HL-60 (cell line): ENCODE data around the gene OR2W1.

Source experiments
- POLR2AphosphoS5 ChIP-seq: IDR thresholded peaks from 2 replicates; pipeline ENCODE4 v1.6.1; 2012; ENCODE audit warnings: low read depth
- TF ChIP-seq, protein P1 (sequence below): IDR thresholded peaks from one replicate; pipeline ENCODE4 v1.5.1; 2011; ENCODE audit warnings: low read length, control low read depth, inconsistent platforms; ENCODE audit not compliant: insufficient read depth

- TF ChIP-seq, protein P1, sequence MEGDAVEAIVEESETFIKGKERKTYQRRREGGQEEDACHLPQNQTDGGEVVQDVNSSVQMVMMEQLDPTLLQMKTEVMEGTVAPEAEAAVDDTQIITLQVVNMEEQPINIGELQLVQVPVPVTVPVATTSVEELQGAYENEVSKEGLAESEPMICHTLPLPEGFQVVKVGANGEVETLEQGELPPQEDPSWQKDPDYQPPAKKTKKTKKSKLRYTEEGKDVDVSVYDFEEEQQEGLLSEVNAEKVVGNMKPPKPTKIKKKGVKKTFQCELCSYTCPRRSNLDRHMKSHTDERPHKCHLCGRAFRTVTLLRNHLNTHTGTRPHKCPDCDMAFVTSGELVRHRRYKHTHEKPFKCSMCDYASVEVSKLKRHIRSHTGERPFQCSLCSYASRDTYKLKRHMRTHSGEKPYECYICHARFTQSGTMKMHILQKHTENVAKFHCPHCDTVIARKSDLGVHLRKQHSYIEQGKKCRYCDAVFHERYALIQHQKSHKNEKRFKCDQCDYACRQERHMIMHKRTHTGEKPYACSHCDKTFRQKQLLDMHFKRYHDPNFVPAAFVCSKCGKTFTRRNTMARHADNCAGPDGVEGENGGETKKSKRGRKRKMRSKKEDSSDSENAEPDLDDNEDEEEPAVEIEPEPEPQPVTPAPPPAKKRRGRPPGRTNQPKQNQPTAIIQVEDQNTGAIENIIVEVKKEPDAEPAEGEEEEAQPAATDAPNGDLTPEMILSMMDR = no peak
- TF ChIP-seq POLR2AphosphoS5 = no peak
Observed at GRCh38 chr6:29035951-29036350, 9.0 kb downstream of the OR2W1 start.
